Lung (tissue), 12 donors: ENCODE results near the gene CAPG. TPM values are rescaled to one million over a fixed set of nuclear protein-coding genes. Genes with fewer than 3 reads are reported as not detected.
A peak's percentile ranks its signal among the peaks of the same experiment; 100 is the strongest.

ENCODE experiments used
- ATAC-seq: fragments of 200-7000 bp; cut with Tn5 transposase; one replicate; pipeline ENCODE4 v1.9.1; 2020; ENCODE audit warnings: moderate number of reproducible peaks; ENCODE audit not compliant: insufficient read depth, low FRiP score
- DNase-seq, 3 donors: peaks; one replicate each; pipeline ENCODE4 v3.0.0-alpha.2; 2013 to 2017
- H3K27ac ChIP-seq, 2 donors: one replicate each; pipeline ENCODE4 v1.5.1; 2013; ENCODE audit warnings: mild to moderate bottlenecking in 2 of 2, moderate library complexity in 2 of 2, control low read depth in 1 of 2, inconsistent platforms in 1 of 2, low read depth in 1 of 2, low read length in 1 of 2
- H3K27me3 ChIP-seq, 3 donors: one replicate each; pipeline ENCODE4 v1.5.1; 2013; ENCODE audit warnings: low read length in 2 of 3; ENCODE audit not compliant: control insufficient read depth in 3 of 3, insufficient read depth in 3 of 3
- H3K36me3 ChIP-seq, 4 donors: one replicate each; pipeline ENCODE4 v1.5.1; 2013; ENCODE audit warnings: low read length in 4 of 4, mild to moderate bottlenecking in 1 of 4, moderate library complexity in 1 of 4; ENCODE audit not compliant: control insufficient read depth in 4 of 4, insufficient read depth in 4 of 4
- H3K4me1 ChIP-seq, 5 donors: one replicate each; pipeline ENCODE4 v1.5.1; 2013; ENCODE audit warnings: low read length in 5 of 5, mild to moderate bottlenecking in 2 of 5, moderate library complexity in 1 of 5; ENCODE audit not compliant: control insufficient read depth in 5 of 5, insufficient read depth in 5 of 5
- H3K4me3 ChIP-seq: one replicate; pipeline ENCODE4 v1.5.1; 2013; ENCODE audit warnings: mild to moderate bottlenecking, control low read depth, moderate library complexity
- H3K9ac ChIP-seq, 2 donors: one replicate each; pipeline ENCODE4 v1.5.1; 2013; ENCODE audit warnings: low read length in 2 of 2, control low read depth in 1 of 2; ENCODE audit not compliant: insufficient read depth in 1 of 2
- H3K9me3 ChIP-seq, 4 donors: one replicate each; pipeline ENCODE4 v1.5.1; 2013; ENCODE audit warnings: low read length in 3 of 4, mild to moderate bottlenecking in 1 of 4, moderate library complexity in 1 of 4; ENCODE audit not compliant: control insufficient read depth in 4 of 4, insufficient read depth in 3 of 4
- WGBS, 2 donors: extraction: QIAGEN DNeasy Blood & Tissue Kit; methylation state at CpG; one replicate each; pipeline ENCODE4 v1.1.7; 2013; 5-methylcytosine and 5-hydroxymethylcytosine counted together
- polyA plus RNA-seq, 2 donors: library from polyadenylated mRNA; stranded (reverse); fragments of 200-250 nt; gene quantifications; one replicate each; pipeline ENCODE4 v1.2.1, GENCODE V29; 2013
- total RNA-seq, 2 donors: library from RNA; depleted of rRNA in 1 of 2; stranded (reverse); fragments of >200 nt in 1 of 2; gene quantifications; one replicate each; pipeline ENCODE4 v1.2.1, GENCODE V29; 2014 to 2021
- TF ChIP-seq, protein P1 (sequence below): IDR thresholded peaks from 2 replicates; pipeline ENCODE4 v1.5.1; 2012; ENCODE audit warnings: mild to moderate bottlenecking; ENCODE audit errors: control extremely low read depth, extremely low read depth
- donor health status: control.
- donor health status: control.
- donor health status: Bipolar disorder and iron deficiency.
- donor health status: healthy.
- donor health status: DM: yes; HTN: yes; CAD: no.

The CAPG gene
- total and polyA plus RNA-seq, 4 donors, result 53.2 to 415 (median 390) TPM

GRCh38 chr2:85439025-85439472 lies 28.9 kb upstream of the CAPG start:
- Histone ChIP-seq H3K4me1 (peaks cover 0 to 22% (median 14%) of the 10 kb centered on the region in 5 donors), H3K36me3 (no peaks in the 10 kb centered on the region), H3K9ac (no peak overlapping the region), H3K4me3 (no peak overlapping the region), H3K9me3 (no peaks in the 10 kb centered on the region), H3K27ac (peak overlapping the region; percentile 95 to 97), H3K27me3 (no peaks in the 10 kb centered on the region)
- no peak for DNase-seq
- WGBS, 2 donors, result 90 to 92% methylated on average over 6 of the region's 6 CpGs
- no peak for ATAC-seq
- TF ChIP-seq, protein P1, sequence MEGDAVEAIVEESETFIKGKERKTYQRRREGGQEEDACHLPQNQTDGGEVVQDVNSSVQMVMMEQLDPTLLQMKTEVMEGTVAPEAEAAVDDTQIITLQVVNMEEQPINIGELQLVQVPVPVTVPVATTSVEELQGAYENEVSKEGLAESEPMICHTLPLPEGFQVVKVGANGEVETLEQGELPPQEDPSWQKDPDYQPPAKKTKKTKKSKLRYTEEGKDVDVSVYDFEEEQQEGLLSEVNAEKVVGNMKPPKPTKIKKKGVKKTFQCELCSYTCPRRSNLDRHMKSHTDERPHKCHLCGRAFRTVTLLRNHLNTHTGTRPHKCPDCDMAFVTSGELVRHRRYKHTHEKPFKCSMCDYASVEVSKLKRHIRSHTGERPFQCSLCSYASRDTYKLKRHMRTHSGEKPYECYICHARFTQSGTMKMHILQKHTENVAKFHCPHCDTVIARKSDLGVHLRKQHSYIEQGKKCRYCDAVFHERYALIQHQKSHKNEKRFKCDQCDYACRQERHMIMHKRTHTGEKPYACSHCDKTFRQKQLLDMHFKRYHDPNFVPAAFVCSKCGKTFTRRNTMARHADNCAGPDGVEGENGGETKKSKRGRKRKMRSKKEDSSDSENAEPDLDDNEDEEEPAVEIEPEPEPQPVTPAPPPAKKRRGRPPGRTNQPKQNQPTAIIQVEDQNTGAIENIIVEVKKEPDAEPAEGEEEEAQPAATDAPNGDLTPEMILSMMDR, result no peak

DNA sequence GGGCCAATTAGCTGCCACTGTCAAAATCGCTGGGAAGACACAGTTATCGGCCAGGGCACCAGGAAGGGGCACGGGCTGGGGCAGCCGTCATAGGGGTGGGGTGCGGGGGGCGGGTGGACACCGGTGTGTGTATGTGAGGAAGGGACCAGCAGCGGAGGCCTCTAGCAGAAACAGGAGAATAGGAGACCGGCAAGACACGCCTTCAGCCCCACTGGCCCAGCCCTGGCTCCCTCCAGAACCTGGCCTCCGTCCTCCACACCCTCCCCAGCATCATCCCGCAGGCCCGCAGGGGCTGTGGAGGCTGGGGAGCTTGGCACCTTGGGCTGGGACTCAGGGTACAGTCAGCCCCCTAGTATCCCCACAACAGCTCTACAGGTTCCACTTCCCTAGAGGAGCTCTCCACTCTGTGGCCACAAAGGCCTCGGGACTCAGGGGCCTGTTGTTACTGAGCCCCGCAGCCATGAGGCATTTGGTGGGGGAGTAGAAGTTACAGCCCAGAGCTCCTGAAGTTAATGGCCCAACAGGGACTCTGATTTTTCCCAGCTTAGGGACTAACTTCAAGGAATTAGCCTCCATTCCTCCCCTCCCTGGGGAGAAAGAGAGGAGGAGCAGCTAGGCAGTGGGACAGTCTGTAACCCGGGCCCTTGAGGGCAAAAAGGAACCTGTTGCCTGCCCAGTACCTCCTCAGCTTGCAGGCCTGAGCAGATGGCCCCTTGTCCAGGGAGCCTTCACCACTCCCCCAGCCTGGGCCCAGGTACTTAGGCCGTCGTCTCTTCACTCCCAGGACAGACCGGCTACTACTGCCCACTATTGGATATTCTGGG lies 28.2 kb upstream of the CAPG start:
- TF ChIP-seq, protein P1, result no peak
- DNase-seq (peak in 2 of 3 donors; percentile 22 to 34), ATAC-seq (peak; percentile 1)
- H3K4me1 ChIP-seq, result peaks cover 0 to 25% (median 15%) of the 10 kb centered on the region in 5 donors
- H3K27me3 ChIP-seq, result no peaks in the 10 kb centered on the region
- no peaks in the 10 kb centered on the region for H3K9me3 ChIP-seq
- no peaks in the 10 kb centered on the region for H3K36me3 ChIP-seq
- H3K4me3 ChIP-seq, result no peak overlapping the region
- peak overlapping the region; percentile 95 to 97 for H3K27ac ChIP-seq
- peak overlapping the region in 1 of 2 donors; percentile 53 for H3K9ac ChIP-seq
- WGBS, 2 donors, result 34 to 44% methylated on average over 19 of the region's 19 CpGs

DNA sequence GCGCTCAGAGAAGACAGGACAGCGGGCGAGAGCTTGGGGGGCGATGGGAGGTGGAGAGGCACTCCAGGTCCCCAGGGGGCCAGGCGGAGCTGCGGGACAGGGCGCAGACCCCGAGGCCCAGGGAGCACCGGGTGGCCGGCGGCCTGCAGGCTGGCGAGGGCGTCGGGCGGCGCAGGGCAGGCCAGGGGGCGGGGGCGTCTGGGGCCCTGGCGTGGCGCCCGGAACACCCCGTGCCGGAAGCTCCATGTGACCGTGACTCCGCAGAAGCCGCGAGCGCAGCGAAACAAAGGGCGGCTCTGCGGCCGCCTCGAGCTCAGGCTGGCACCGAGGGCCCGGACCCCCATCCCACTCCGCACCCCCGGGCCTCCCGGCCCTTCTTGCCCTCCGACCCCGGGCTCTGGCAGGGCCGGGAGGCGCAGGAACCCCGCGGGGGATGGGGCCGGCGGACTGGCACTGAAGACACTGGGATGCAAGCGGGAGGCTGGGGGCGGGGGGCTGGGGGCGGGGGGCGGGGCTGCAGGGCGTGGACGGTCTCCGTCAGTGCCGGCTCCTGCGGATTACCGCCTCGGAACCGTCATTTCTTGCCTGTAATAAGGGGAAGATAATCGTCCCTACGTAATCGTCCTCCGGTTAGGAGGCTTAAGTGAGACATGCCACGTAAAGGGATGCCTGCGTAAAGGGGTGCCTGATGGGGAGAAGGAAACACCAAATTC lies 27.5 kb upstream of the CAPG start:
- TF ChIP-seq, protein P1, result no peak
- Histone ChIP-seq H3K4me1 (peaks cover 0 to 32% (median 19%) of the 10 kb centered on the region in 5 donors), H3K36me3 (no peaks in the 10 kb centered on the region)

More for the DNA sequence above, 27.5 kb upstream of the CAPG start:
- peak; percentile 85 to 93 (median 87) for DNase-seq
- Histone ChIP-seq H3K27me3 (no peaks in the 10 kb centered on the region), H3K9ac (peak overlapping the region in 1 of 2 donors; percentile 53), H3K4me3 (no peak overlapping the region), H3K9me3 (no peaks in the 10 kb centered on the region), H3K27ac (peak overlapping the region; percentile 95 to 97)
- 2 to 3% methylated on average over 38 to 64 of the region's 64 CpGs for WGBS, 2 donors
- ATAC-seq, result peak; percentile 88
